ENCODE measurements around the gene GOLPH3.
"Not testable (repeated sequence)": the region's sequence is repeated elsewhere in the genome, so short reads cannot be mapped to it uniquely, and the experiment has no call there.

Gene GOLPH3

DNA sequence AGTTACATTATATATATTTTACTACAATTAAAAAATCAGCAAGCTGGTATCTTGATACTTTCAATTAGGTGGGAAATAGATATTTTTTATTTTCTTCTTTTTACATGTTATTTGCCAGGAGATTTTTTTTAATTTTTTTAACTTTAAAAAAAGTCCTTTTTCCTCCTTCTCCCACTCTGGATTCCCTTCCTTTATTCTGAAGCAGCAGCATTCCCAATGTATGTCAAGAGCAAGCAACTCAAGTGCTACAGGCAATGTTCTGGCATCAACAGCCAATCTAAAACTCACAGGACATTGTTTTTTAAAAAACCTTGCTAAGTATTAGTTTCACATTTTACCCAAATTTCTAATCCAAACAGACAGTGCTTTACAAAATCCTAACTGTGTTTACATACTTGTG, 41.4 kb downstream of the GOLPH3 start:
- H3K9me3 ChIP-seq (ENCODE audit: control insufficient read depth in 1 of 2, low read length in 2 of 2): no peaks in the 10 kb centered on the region
- peaks cover 0 to 35% of the 10 kb centered on the region in 2 donors for H3K4me1 ChIP-seq (ENCODE audit: control insufficient read depth in 1 of 2, insufficient read depth in 2 of 2, low read length in 2 of 2)
- no peak overlapping the region for H3K4me3 ChIP-seq (ENCODE audit: low read depth in 1 of 2, low read length in 2 of 2)
- no peaks in the 10 kb centered on the region for H3K27me3 ChIP-seq (ENCODE audit: low read depth, low read length)
- H3K27ac ChIP-seq (ENCODE audit: low read length): no peak overlapping the region
- H3K36me3 ChIP-seq (ENCODE audit: control insufficient read depth in 1 of 2, insufficient read depth in 2 of 2, low read length in 2 of 2): peaks cover 8 to 12% of the 10 kb centered on the region in 2 donors

- H3K27me3 ChIP-seq (ENCODE audit: low read depth, low read length): no peaks in the 10 kb centered on the region
- H3K27ac ChIP-seq (ENCODE audit: low read length): no peak overlapping the region
- H3K9me3 ChIP-seq (ENCODE audit: control insufficient read depth in 1 of 2, low read length in 2 of 2): no peaks in the 10 kb centered on the region
- peaks cover 0 to 40% of the 10 kb centered on the region in 2 donors for H3K4me1 ChIP-seq (ENCODE audit: control insufficient read depth in 1 of 2, insufficient read depth in 2 of 2, low read length in 2 of 2)
- H3K4me3 ChIP-seq (ENCODE audit: low read depth in 1 of 2, low read length in 2 of 2): no peak overlapping the region
- H3K36me3 ChIP-seq (ENCODE audit: control insufficient read depth in 1 of 2, insufficient read depth in 2 of 2, low read length in 2 of 2): peaks cover 8 to 12% of the 10 kb centered on the region in 2 donors
These were observed 42.5 kb downstream of the GOLPH3 start for GRCh38 chr5:32131604-32132003.

GRCh38 chr5:32130865-32131264, 43.3 kb downstream of the GOLPH3 start:
- H3K36me3 ChIP-seq (ENCODE audit: control insufficient read depth in 1 of 2, insufficient read depth in 2 of 2, low read length in 2 of 2): peaks cover 8 to 16% of the 10 kb centered on the region in 2 donors
- H3K27me3 ChIP-seq (ENCODE audit: low read depth, low read length): no peaks in the 10 kb centered on the region
- no peak overlapping the region for H3K4me3 ChIP-seq (ENCODE audit: low read depth in 1 of 2, low read length in 2 of 2)
- peaks cover 0 to 40% of the 10 kb centered on the region in 2 donors for H3K4me1 ChIP-seq (ENCODE audit: control insufficient read depth in 1 of 2, insufficient read depth in 2 of 2, low read length in 2 of 2)
- H3K9me3 ChIP-seq (ENCODE audit: control insufficient read depth in 1 of 2, low read length in 2 of 2): no peaks in the 10 kb centered on the region
- no peak overlapping the region for H3K27ac ChIP-seq (ENCODE audit: low read length)

- no peak overlapping the region for H3K4me3 ChIP-seq (ENCODE audit: low read depth in 1 of 2, low read length in 2 of 2)
- H3K36me3 ChIP-seq (ENCODE audit: control insufficient read depth in 1 of 2, insufficient read depth in 2 of 2, low read length in 2 of 2): peaks cover 3 to 14% of the 10 kb centered on the region in 2 donors
- H3K27me3 ChIP-seq (ENCODE audit: low read depth, low read length): no peaks in the 10 kb centered on the region
- H3K27ac ChIP-seq (ENCODE audit: low read length): no peak overlapping the region
- no peaks in the 10 kb centered on the region for H3K9me3 ChIP-seq (ENCODE audit: control insufficient read depth in 1 of 2, low read length in 2 of 2)
- peaks cover 0 to 40% of the 10 kb centered on the region in 2 donors for H3K4me1 ChIP-seq (ENCODE audit: control insufficient read depth in 1 of 2, insufficient read depth in 2 of 2, low read length in 2 of 2)
These were observed 45.0 kb downstream of the GOLPH3 start for GRCh38 chr5:32129074-32129598.

- H3K27ac ChIP-seq (ENCODE audit: low read length): no peak overlapping the region
- no peaks in the 10 kb centered on the region for H3K27me3 ChIP-seq (ENCODE audit: low read depth, low read length)
- peaks cover 0 to 33% of the 10 kb centered on the region in 2 donors for H3K4me1 ChIP-seq (ENCODE audit: control insufficient read depth in 1 of 2, insufficient read depth in 2 of 2, low read length in 2 of 2)
- peaks cover 6 to 14% of the 10 kb centered on the region in 2 donors for H3K36me3 ChIP-seq (ENCODE audit: control insufficient read depth in 1 of 2, insufficient read depth in 2 of 2, low read length in 2 of 2)
- no peak overlapping the region for H3K4me3 ChIP-seq (ENCODE audit: low read depth in 1 of 2, low read length in 2 of 2)
- H3K9me3 ChIP-seq (ENCODE audit: control insufficient read depth in 1 of 2, low read length in 2 of 2): no peaks in the 10 kb centered on the region
These were observed 46.4 kb downstream of the GOLPH3 start for GRCh38 chr5:32127711-32128110.

DNA sequence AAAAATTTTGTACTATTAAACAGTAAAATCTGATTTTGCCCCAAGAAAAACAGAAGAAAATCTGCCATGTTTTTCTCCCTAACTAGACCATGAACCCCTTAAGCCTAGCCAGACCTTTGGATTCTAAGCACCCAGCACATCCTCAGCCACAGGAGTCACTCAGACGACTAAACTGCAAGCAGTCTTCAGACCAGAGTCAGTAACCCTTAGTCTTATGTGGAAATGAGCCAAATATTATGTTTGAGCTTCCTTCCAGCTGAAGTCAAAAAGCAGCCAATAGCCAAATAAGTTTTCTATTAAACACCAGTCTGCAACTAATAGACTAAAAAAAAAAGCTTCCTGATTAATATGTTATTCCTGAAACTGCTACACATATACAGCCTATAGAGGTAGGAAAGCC, 47.4 kb downstream of the GOLPH3 start:
- H3K9me3 ChIP-seq (ENCODE audit: control insufficient read depth in 1 of 2, low read length in 2 of 2): no peaks in the 10 kb centered on the region
- H3K4me3 ChIP-seq (ENCODE audit: low read depth in 1 of 2, low read length in 2 of 2): no peak overlapping the region
- peaks cover 7 to 14% of the 10 kb centered on the region in 2 donors for H3K36me3 ChIP-seq (ENCODE audit: control insufficient read depth in 1 of 2, insufficient read depth in 2 of 2, low read length in 2 of 2)
- H3K27ac ChIP-seq (ENCODE audit: low read length): no peak overlapping the region
- H3K27me3 ChIP-seq (ENCODE audit: low read depth, low read length): no peaks in the 10 kb centered on the region
- H3K4me1 ChIP-seq (ENCODE audit: control insufficient read depth in 1 of 2, insufficient read depth in 2 of 2, low read length in 2 of 2): peaks cover 0 to 29% of the 10 kb centered on the region in 2 donors

DNA sequence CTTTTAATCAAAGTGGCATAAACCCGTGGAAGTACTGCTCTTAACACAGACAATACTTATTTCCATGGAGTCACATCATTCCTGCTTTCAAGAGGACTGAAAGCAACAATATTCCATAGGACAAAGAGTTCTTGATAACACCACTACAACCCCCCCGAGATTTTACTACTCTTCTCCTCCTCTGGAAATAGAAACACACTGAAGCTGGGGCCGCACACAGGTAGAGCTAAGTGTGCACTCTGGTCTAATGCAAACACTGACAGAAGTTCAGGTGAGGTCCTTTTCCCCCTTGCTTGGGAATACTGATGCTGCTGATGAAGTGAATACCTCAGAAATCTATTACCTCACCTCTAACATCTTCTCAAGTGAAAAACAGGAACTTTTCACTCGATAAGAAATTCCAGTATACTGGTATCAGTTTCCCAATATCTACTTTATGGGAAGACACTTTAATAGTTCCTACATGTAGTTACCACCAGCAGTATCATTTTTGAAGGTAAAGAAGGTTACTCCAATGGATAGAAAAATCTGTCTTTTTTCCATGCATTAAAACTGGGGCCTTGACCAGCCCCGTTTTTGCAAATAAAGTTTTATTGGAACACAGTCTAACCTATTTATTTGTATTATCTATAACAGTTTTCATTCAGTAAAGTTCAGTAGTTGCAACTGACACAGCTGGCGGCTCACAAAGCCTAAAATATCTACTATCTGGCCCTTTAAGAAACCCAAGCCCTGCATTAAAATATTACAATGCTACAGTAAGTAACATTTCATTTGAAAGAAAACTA, 50.0 kb downstream of the GOLPH3 start:
- Histone ChIP-seq H3K9me3 (ENCODE audit: control insufficient read depth in 1 of 2, low read length in 2 of 2) (no peaks in the 10 kb centered on the region), H3K36me3 (ENCODE audit: control insufficient read depth in 1 of 2, insufficient read depth in 2 of 2, low read length in 2 of 2) (peaks cover 11 to 18% of the 10 kb centered on the region in 2 donors), H3K4me1 (ENCODE audit: control insufficient read depth in 1 of 2, insufficient read depth in 2 of 2, low read length in 2 of 2) (peaks cover 0 to 12% of the 10 kb centered on the region in 2 donors), H3K4me3 (ENCODE audit: low read depth in 1 of 2, low read length in 2 of 2) (no peak overlapping the region), H3K27me3 (ENCODE audit: low read depth, low read length) (no peaks in the 10 kb centered on the region), H3K27ac (ENCODE audit: low read length) (no peak overlapping the region)

DNA sequence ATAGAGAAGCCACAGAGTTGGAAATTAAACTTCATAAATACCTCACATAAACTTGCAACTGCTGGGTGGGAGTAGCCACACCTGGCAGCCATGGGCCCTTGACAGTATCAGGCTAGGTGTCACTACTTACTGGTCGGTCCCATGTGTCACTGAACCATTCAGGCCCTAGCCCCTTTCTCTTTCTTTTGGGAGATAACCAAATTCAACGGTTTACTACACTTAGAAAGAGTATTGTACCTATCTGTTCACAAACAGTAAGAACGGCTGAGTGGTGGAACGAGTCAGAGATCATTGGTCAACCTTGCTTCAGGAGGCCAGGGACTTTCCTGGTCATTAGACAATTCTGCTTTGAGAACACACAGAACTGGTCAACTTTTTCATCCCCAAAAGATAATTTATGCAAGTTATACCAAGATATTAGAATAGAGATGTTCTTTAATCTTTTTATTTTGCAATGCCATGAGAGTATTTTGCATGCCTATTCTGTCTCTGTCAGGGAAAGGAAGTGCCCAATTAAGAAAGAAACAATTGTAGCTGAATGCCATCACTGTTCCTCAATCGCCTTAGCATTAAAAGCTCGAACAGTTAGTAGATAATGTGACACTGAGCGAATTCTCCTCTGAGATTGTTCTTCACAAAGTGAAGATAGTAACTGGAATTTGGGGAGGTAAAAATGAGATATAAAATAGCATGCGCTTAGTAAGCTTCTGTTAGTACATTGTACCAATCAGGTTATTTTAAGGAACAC, 50.9 kb downstream of the GOLPH3 start:
- Histone ChIP-seq H3K9me3 (ENCODE audit: control insufficient read depth in 1 of 2, low read length in 2 of 2) (no peaks in the 10 kb centered on the region), H3K4me3 (ENCODE audit: low read depth in 1 of 2, low read length in 2 of 2) (no peak overlapping the region), H3K36me3 (ENCODE audit: control insufficient read depth in 1 of 2, insufficient read depth in 2 of 2, low read length in 2 of 2) (peaks cover 11 to 18% of the 10 kb centered on the region in 2 donors), H3K27me3 (ENCODE audit: low read depth, low read length) (no peaks in the 10 kb centered on the region), H3K27ac (ENCODE audit: low read length) (no peak overlapping the region), H3K4me1 (ENCODE audit: control insufficient read depth in 1 of 2, insufficient read depth in 2 of 2, low read length in 2 of 2) (peaks cover 0 to 9% of the 10 kb centered on the region in 2 donors)

- not testable (repeated sequence) for H3K27ac ChIP-seq (ENCODE audit: low read length); H3K4me3 ChIP-seq (ENCODE audit: low read depth in 1 of 2, low read length in 2 of 2); H3K4me1 ChIP-seq (ENCODE audit: control insufficient read depth in 1 of 2, insufficient read depth in 2 of 2, low read length in 2 of 2); H3K27me3 ChIP-seq (ENCODE audit: low read depth, low read length); H3K9me3 ChIP-seq (ENCODE audit: control insufficient read depth in 1 of 2, low read length in 2 of 2)
- peaks cover 11 to 13% of the 10 kb centered on the region in 2 donors for H3K36me3 ChIP-seq (ENCODE audit: control insufficient read depth in 1 of 2, insufficient read depth in 2 of 2, low read length in 2 of 2)
These were observed 55.2 kb downstream of the GOLPH3 start for GRCh38 chr5:32118922-32119321.

GRCh38 chr5:32116574-32117313, 57.4 kb downstream of the GOLPH3 start:
- Histone ChIP-seq H3K36me3 (ENCODE audit: control insufficient read depth in 1 of 2, insufficient read depth in 2 of 2, low read length in 2 of 2) (peaks cover 14 to 15% of the 10 kb centered on the region in 2 donors), H3K4me3 (ENCODE audit: low read depth in 1 of 2, low read length in 2 of 2) (no peak overlapping the region), H3K27ac (ENCODE audit: low read length) (no peak overlapping the region)

DNA sequence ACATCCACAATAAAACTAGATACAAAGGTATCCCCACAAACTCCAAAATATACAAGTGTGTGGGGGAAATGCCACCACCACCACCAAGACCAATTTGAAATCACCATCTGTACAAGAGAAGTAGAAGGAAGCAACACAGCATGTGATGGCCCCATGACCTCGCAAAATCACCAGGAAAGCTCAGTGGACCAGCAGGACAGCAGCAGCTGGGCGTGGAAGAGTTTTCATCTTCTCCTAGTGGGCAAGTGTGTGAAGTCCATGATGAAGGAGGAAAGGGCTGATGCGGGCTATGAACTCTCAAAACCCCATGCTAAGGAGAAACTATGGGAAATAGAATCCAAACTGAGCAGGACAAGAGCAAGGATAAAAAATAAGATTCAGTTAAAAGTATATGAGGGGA, 58.1 kb downstream of the GOLPH3 start:
- Histone ChIP-seq H3K27ac (ENCODE audit: low read length) (no peak overlapping the region), H3K9me3 (ENCODE audit: control insufficient read depth in 1 of 2, low read length in 2 of 2) (no peaks in the 10 kb centered on the region), H3K27me3 (ENCODE audit: low read depth, low read length) (no peaks in the 10 kb centered on the region), H3K4me3 (ENCODE audit: low read depth in 1 of 2, low read length in 2 of 2) (no peak overlapping the region), H3K4me1 (ENCODE audit: control insufficient read depth in 1 of 2, insufficient read depth in 2 of 2, low read length in 2 of 2) (no peaks in the 10 kb centered on the region), H3K36me3 (ENCODE audit: control insufficient read depth in 1 of 2, insufficient read depth in 2 of 2, low read length in 2 of 2) (peaks cover 17% of the 10 kb centered on the region in 2 donors)

More at GRCh38 chr5:32116574-32117313, 57.4 kb downstream of the GOLPH3 start:
- Histone ChIP-seq H3K4me1 (ENCODE audit: control insufficient read depth in 1 of 2, insufficient read depth in 2 of 2, low read length in 2 of 2) (no peaks in the 10 kb centered on the region), H3K9me3 (ENCODE audit: control insufficient read depth in 1 of 2, low read length in 2 of 2) (no peaks in the 10 kb centered on the region), H3K27me3 (ENCODE audit: low read depth, low read length) (no peaks in the 10 kb centered on the region)

All from muscle layer of duodenum (tissue), 2 donors.